Hair follicular keratinocyte (primary cell): ENCODE measurements around the gene INMT. TPM values are rescaled to one million over a fixed set of nuclear protein-coding genes. Genes with fewer than 3 reads are reported as not detected.

Source experiments
- total RNA-seq: library from RNA; depleted of rRNA; stranded (reverse); fragments of >200 nt; gene quantifications from 2 replicates; pipeline ENCODE4 v1.2.3, GENCODE V29; 2015

Gene INMT
- total RNA-seq, result not detected in 2 replicates

DNA sequence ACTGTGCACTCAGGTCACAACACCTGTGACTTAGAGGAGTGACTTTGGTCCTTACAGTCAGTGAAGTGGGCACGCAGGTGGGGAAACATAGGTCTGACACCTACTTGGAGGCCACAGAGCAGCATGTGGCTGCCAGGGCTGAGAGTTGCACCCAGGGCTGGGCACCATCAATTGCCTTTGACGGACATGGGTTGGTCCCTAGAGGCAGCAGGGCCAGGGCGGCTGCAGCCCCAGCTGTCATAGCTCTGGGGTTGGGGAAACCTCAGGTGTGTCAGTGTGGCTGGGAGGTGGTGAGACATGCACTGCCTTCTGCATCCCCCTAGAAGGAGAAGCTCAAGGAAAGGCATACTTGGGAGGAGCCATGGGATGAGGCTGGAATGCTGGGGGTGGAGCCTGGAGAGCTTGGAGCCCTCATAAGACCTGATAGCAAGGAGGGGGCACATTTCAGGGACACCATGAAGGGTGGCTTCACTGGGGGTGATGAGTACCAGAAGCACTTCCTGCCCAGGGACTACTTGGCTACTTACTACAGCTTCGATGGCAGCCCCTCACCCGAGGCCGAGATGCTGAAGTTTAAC, at the start of gene INMT:
Gene INMT, plus strand, starts transcription at position 440 of the 578 bp plus-strand sequence. Its CDS starts 16 bp downstream, at position 456.

DNA sequence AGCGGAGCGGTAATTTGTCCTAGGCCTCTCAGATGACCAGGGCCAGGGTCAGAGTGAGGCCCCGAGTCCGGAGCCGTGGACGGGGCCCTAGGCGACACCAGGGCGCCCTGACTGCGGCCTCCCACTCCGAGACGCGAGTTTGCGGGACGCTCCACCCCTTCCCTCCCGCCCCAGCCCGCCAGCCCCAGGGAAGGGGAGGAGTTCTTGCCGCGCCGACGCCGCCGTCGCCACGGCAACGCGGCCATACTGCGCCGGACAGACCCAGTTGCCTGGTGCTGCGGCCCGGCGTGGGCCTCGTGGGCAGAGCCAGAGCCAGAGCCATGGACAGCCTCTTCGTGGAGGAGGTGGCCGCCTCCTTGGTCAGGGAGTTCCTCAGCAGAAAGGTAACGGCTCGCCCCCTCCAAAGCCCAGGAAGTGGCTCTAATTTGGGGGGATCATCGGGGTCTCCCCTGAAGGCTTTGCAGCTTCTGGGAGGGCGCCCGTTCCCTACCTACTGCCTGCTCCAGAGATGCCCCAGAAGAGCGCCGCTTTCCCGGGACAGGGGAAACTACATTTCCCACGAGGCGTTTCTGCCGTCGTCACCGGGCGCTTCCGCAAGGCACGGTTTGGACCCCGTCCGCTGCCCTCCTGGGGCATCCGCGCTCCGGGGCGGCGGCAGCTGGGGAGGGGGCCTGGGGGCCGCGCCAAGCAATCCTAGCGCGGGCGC, 19.4 kb downstream of the INMT start, which contains the start of gene MINDY4:
Gene MINDY4, plus strand, starts transcription at position 244 of the 706 bp plus-strand sequence. Its CDS starts 77 bp downstream, at position 321.

Other genes starting within 250 kb of the INMT start
- 49.2 and 80.0 TPM in 2 replicates for gene GGCT, start 247.3 kb upstream of the INMT start, total RNA-seq
- 213 and 233 TPM in 2 replicates for gene GARS1, start 157.3 kb upstream of the INMT start, total RNA-seq
- gene CRHR2, start 69.7 kb upstream of the INMT start, total RNA-seq, result not detected in 2 replicates
- 1.5 and 2.1 TPM in 2 replicates for gene MINDY4, start 19.3 kb downstream of the INMT start, total RNA-seq
- gene AQP1, start 159.7 kb downstream of the INMT start, total RNA-seq, result not detected in 2 replicates
- gene GHRHR, start 211.8 kb downstream of the INMT start, total RNA-seq, result not detected in 2 replicates